IPS-18a (cell line): ENCODE measurements around the gene CIAO2A.

Experiments
- H3K27ac ChIP-seq: one replicate; pipeline ENCODE4 v1.5.1; 2013; ENCODE audit warnings: low read length
- H3K27me3 ChIP-seq: one replicate; pipeline ENCODE4 v1.6.1; 2013; ENCODE audit warnings: mild to moderate bottlenecking, low read length; ENCODE audit not compliant: control insufficient read depth, insufficient read depth
- H3K36me3 ChIP-seq: one replicate; pipeline ENCODE4 v1.6.1; 2013; ENCODE audit warnings: low read depth, low read length; ENCODE audit not compliant: control insufficient read depth
- H3K4me1 ChIP-seq: one replicate; pipeline ENCODE4 v1.6.1; 2013; ENCODE audit warnings: low read depth, low read length; ENCODE audit not compliant: control insufficient read depth
- H3K4me3 ChIP-seq: one replicate; pipeline ENCODE4 v1.5.1; 2013; ENCODE audit warnings: low read length
- H3K9ac ChIP-seq: one replicate; pipeline ENCODE4 v1.6.1; 2013; ENCODE audit warnings: mild to moderate bottlenecking, low read length, moderate library complexity
- H3K9me3 ChIP-seq: one replicate; pipeline ENCODE4 v1.6.1; 2013; ENCODE audit warnings: low read depth, low read length; ENCODE audit not compliant: control insufficient read depth

Gene CIAO2A

GRCh38 chr15:64029633-64030032 lies 64.0 kb downstream of the CIAO2A start:
- Histone ChIP-seq H3K36me3 (no peaks in the 10 kb centered on the region), H3K9me3 (no peaks in the 10 kb centered on the region), H3K27ac (no peak overlapping the region), H3K27me3 (no peaks in the 10 kb centered on the region), H3K9ac (no peak overlapping the region), H3K4me1 (no peaks in the 10 kb centered on the region), H3K4me3 (no peak overlapping the region)

DNA sequence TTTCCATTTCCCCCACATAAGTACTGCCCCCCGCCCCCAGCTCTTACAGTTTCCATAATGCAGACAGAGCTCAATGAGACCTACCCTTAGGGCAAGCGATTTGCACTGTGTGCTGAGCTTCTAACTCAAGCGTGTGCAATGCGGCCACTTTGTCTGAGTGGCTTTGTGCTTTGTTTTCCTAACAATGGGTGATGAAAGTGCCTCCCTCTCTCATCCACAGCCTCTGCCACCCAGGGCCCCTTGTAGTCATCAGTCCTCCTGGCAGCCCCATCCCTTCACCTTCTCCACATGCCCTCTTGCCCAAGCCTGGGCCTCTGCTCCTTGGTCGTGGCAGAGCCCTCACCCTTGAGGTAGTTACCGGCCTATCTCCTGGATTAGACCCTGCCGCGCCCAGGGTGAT lies 64.5 kb downstream of the CIAO2A start:
- Histone ChIP-seq H3K4me3 (no peak overlapping the region), H3K9me3 (no peaks in the 10 kb centered on the region), H3K27me3 (no peaks in the 10 kb centered on the region), H3K4me1 (no peaks in the 10 kb centered on the region), H3K36me3 (no peaks in the 10 kb centered on the region), H3K27ac (no peak overlapping the region), H3K9ac (no peak overlapping the region)

- Histone ChIP-seq H3K9me3 (no peaks in the 10 kb centered on the region), H3K27ac (no peak overlapping the region), H3K27me3 (no peaks in the 10 kb centered on the region), H3K4me1 (no peaks in the 10 kb centered on the region), H3K36me3 (no peaks in the 10 kb centered on the region), H3K9ac (no peak overlapping the region), H3K4me3 (no peak overlapping the region)
These were observed 67.0 kb downstream of the CIAO2A start for GRCh38 chr15:64026591-64026990.

- H3K9ac ChIP-seq = no peak overlapping the region
- H3K27ac ChIP-seq = no peak overlapping the region
- no peaks in the 10 kb centered on the region for H3K4me1 ChIP-seq
- no peaks in the 10 kb centered on the region for H3K9me3 ChIP-seq
- H3K36me3 ChIP-seq = no peaks in the 10 kb centered on the region
- no peak overlapping the region for H3K4me3 ChIP-seq
- no peaks in the 10 kb centered on the region for H3K27me3 ChIP-seq
These were observed 69.2 kb downstream of the CIAO2A start for GRCh38 chr15:64024172-64025050.

DNA sequence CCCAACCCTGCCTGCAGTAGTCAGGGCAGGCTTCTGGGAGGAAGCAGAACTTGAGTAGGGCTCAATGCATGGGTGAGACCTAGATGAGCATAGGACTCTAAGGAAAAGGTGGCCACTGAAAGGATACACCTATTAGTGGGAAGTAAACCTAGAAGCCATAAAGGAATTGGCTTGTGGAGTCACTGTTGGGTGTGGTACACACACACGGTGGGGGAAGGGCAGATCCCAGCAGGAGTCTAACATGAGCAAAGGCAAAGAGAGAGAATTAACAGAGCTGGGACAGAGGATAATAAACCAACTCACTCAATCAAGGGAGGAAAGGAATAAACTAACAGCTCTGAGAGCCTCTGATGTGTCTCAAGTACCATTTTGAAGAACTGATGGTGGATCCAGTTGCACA lies 70.4 kb downstream of the CIAO2A start:
- Histone ChIP-seq H3K27me3 (no peaks in the 10 kb centered on the region), H3K9me3 (no peaks in the 10 kb centered on the region), H3K27ac (no peak overlapping the region), H3K36me3 (no peaks in the 10 kb centered on the region), H3K4me3 (no peak overlapping the region), H3K4me1 (no peaks in the 10 kb centered on the region), H3K9ac (no peak overlapping the region)

DNA sequence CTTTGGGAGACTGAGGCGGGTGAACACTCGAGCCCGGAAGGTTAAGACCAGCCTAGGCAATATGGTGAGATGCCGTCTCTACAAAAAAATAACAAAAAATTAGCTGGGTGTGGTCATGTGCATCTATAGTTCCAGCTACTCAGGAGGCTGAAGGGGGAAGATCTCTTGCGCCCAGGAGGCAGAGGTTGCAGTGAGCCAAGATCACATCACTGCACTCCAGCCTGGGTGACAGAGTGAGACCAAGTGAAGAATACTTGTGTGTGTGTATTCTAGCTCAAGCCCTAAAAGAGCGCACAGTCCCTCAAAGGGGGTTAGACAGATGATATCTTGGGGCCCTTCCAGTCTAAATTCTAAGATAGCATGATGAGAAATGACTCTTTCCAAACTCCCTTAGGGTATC lies 71.1 kb downstream of the CIAO2A start:
- H3K27me3 ChIP-seq = no peaks in the 10 kb centered on the region
- no peaks in the 10 kb centered on the region for H3K4me1 ChIP-seq
- no peak overlapping the region for H3K4me3 ChIP-seq
- no peaks in the 10 kb centered on the region for H3K36me3 ChIP-seq
- no peaks in the 10 kb centered on the region for H3K9me3 ChIP-seq
- no peak overlapping the region for H3K27ac ChIP-seq
- H3K9ac ChIP-seq = no peak overlapping the region
